GM18858 (cell line): Measurements from ENCODE around the gene C16orf46.
"Not testable (repeated sequence)": the region's sequence is repeated elsewhere in the genome, so short reads cannot be mapped to it uniquely, and the experiment has no call there.

ENCODE experiments used
- ATAC-seq: cut with Tn5 transposase; IDR thresholded peaks from one replicate; pipeline ENCODE4 v1.9.1; 2021; ENCODE audit not compliant: unreplicated experiment

C16orf46 gene, protein sequence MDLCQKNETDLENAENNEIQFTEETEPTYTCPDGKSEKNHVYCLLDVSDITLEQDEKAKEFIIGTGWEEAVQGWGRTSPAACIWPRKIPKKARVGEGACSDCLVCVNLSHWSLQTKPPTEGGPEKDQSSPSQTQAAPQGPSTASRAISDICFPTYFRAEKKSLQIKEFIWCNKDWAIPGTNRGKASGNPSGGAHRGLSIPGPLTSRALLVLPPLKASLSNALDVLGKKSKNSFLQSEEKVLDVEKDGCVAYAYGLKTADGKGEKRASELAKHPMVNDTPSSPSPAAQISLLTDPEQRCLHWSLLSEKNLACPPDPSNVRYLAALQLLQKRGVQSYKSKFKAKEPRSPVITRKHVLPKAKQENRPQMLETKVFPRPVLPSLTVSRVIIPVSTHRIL

DNA sequence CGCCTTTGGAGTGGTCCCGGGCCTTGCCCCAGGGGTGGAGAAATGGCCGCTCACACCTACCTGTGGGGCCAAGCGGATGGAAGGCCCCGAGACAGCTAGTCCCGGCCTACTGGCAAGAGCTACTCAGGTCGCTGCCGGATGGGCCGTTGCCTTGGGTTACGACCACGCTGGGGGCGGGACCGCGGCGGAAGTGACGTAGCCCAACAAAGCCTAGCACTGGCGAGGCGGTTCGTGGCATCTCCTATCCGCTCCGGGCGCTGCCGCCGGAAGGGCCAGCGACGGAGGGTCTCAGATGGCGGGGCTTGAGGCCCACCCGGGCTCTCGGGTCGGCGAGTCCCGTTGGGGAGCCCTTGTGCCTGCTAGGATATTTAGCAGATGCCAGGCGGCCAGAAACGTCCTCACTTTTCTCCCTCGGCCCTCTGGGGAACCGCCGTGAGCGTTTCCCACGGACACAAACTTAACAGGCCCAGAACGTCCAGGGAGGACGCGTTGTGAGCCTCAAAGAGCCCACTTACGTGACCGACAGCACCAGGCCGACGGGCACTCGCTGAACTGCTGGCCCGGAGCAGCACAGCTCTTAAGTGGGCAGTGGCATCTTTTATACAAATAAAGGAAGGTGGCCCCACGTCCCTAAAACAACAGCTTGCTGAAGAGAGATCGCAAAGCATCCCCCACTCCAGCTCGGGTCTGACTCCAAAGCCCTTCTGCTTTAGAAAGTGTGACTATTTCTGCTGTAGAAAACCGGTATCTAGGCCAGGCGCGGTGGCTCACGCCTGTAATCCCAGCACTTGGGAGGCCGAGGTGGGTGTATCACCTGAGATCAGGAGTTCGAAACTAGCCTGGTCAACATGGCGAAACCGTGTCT, at the start of gene C16orf46:
Gene C16orf46 (minus strand): TSS at position 163 of the 865 bp plus-strand sequence. CDS start 13,283 bp downstream, outside the sequence.
- ATAC-seq, result peak; percentile 95

DNA sequence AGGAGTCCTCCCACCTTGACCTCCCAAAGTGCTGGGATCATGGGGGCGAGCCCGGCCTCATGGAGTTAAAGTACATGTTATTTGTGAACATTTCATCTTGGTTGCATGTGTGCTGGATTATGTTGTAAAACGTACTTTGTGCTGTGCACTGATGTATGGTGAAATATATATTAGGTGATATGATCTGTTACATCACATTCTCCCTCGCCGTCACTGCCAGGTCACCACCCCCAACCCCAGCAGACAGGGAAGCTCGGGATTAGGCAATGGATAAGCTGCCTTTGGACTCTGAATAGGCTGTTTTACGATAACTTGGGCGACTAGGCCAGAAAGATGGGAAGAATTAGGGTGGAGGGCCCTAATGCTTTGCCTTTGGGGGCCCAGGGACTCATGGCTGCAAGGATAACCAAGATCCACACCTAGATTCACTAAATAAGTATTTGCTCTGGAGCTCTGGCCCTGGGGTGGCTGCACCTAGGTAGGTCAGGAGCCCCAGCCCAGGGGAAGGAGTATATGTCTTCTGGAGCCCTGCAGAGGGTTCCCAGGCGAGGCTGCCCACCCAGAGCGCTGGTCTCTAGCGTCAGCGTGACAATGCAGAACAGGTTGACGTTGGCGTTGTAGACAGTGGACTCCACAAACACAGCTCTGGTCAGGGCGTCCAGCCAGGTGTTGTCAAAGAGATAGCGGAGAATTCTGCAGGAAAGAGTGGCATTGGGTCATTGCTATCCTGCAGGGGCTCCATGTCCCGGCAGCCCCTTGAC, 46.2 kb upstream of the C16orf46 start:
- no peak for ATAC-seq

DNA sequence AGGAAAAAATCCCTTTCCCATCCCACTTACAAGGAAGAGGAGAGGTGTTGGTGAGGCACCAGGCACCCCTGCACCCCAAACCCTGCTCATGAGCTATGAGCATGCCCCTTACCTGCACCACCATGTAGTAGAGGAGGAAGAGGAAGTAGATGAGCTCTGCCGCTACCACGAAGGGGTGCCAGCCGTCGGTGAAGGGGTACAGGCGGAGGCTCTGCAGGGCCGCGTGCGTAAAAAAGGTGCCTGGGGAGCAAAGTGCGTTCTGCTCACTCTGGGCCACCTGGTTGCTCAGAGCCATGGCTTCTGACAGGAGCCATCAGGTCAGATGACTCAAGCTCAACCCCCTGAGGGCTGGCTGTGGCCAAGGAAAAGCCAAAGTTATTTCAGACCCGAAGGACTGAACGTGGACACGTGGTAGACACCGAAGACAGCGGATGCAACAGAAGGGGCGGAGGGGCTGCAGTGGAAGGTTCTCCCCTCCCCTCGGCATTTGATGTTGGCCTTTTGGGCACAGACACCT, 44.5 kb upstream of the C16orf46 start:
- no peak for ATAC-seq

DNA sequence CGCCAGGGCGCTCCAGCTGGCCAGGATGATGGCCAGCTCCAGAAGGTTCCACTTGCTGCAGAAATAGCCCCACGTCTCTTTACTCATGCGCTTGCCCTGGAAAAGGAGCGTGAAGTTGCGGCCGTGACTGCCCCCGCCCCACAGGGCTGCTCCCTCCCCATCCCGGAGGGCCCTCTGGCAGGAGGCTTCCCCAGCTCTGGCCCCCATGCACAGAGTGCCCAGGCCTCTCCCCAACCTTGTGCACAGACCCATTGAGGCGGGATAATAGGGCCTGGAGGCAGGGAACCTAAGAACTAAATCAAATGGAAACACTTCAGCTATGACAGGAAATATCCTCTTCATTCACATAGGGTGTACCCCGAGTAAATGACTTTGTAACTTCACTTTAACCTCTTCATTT, 40.4 kb upstream of the C16orf46 start:
- no peak for ATAC-seq

DNA sequence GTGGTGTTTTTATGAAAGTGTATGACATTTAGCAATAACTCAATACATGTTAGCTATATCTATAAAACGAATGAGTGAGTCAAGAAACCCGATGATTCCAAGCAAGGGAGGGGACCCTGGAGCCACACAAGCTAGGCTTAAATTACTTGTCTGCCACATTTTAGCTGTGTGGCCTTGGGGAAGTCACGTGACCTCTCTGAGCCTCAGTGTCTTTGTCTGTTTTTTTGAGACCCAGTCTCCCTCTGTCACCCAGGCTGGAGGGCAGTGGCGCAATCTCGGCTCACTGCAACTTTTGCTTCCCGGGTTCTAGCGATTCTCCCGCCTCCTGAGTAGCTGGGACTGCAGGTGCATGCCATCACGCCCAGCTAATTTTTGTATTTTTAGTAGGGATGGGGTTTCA, 39.2 kb upstream of the C16orf46 start:
- ATAC-seq, result no peak

DNA sequence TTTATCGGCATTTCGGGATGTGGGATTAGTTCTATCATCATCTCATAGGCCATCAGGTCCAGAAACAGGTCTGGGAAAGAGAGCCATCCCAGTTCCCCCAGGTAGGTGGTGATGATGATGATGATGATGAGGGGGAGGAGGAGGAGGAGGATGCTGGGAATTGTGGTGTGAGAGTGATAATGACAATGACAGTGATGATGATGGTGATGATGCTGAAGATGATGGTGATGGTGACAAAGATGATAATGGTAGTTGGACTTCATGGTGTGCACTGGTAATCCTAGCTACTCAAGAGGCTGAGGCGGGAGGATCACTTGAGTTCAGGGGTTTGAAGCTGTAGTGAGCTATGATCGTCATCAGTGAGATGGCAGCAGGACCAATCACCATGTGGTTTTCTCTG, 35.4 kb upstream of the C16orf46 start:
- no peak for ATAC-seq

DNA sequence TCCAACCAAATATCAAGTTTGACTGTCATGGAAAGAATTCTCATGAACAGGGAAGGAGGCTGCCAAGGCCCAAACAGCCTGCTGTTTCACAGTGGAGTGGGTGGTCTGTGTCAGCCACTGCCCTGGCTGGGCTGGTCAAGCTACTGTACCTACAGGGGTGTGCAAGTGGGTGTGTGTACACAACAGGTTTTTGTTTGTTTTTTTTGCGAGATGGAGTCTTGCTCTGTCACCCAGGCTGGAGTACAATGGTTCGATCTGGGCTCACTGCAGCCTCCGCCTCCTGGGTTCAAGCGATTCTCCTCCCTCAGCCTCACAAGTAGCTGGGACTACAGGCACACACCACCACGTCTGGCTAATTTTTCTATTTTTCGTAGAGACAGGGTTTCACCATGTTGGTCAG, 32.2 kb upstream of the C16orf46 start:
- not testable (repeated sequence) for ATAC-seq

DNA sequence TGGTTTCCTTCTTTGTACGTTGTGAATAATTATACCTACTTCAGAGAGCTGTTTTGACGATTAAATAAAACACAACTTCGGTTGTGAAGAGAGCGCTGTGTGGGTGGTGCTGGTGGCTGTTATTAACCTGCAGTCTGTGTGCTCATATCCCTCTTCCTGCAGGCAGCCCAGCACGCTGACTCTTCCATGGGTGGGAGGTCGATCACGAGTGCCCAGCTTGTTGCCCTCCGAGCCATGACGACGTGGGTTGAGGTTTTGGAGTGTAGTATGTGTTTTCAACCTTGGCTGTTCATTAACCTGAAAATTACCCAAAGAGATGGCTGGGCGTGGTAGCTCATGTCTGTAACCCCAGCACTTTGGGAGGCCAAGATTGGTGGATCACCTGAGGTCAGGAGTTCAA, 30.5 kb upstream of the C16orf46 start:
- no peak for ATAC-seq

GRCh38 chr16:81106826-81107503, 29.9 kb upstream of the C16orf46 start:
- no peak for ATAC-seq

DNA sequence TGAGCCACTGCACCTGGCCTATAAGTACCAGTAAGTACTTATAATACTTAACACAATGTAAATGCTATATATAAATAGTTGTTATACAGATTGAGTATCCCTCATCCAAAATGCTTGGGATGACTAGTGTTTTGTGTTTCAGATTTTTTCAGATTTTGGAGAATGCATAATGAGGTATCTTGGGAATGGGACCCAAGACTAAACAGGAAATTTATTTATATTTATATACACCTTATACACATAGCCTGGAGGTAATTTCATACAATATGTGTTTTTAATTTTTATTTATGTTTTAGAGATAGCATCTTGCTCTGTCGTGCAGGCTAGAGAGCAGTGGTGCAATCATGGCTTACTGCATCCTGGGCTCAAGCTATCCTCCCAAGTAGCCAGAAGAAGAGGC, 28.9 kb upstream of the C16orf46 start:
- ATAC-seq, result no peak

GRCh38 chr16:81101702-81102101, 24.7 kb upstream of the C16orf46 start:
- no peak for ATAC-seq

DNA sequence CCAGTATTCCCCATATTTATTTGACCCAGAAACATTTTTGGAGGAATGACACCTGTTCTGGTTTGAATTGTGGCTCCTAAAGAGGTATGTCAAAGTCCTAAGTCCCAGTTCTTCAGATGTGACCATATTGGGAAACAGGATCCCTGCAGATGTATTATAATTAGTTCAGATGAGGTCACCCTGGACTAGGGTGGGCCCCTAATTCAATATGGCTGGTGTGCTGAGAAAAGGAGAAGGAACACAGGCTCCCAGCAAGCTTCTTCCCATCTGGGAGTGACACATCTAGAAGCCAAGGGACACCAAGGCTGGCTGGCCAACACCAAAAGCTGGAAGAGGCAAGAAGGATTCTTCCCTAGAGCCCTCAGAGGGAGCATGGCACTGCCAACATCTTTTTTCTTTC, 22.9 kb upstream of the C16orf46 start:
- ATAC-seq, result no peak

GRCh38 chr16:81097230-81097629, 20.2 kb upstream of the C16orf46 start:
- no peak for ATAC-seq

GRCh38 chr16:81096715-81097208, 19.7 kb upstream of the C16orf46 start:
- ATAC-seq, result no peak

- ATAC-seq, result peak; percentile 97
These were observed 19.1 kb upstream of the C16orf46 start, which contains the start of gene GCSH for GRCh38 chr16:81095953-81096714. Gene GCSH, minus strand, starts transcription at chr16:81096395. Its CDS starts 117 bp downstream, at chr16:81096278.

- ATAC-seq, result no peak
These were observed 18.6 kb upstream of the C16orf46 start for GRCh38 chr16:81095653-81095952.

DNA sequence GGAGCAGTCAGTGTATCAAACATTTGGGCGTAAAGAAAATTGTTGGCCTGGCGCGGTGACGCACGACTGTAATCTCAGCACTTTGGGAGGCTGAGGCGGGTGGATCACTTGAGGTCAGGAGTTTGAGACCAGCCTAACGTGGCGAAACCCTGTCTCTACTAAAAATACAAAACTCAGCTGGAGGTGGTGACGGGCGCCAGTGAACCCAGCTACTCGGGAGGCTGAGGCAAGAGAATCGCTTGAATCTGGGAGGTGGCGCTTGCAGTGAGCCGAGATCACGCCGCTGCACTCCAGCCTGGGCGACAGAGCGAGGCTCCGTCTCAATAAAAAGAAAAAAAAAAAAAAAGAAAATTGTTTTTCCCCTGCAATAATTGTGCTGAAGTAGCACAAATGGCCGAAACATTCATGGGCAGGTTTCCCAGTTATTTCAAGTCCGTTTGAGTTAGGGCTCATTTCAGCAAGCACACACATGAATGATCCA, 17.8 kb upstream of the C16orf46 start:
- ATAC-seq, result no peak

GRCh38 chr16:81088836-81089235, 11.8 kb upstream of the C16orf46 start:
- no peak for ATAC-seq

GRCh38 chr16:81081014-81081413, 4.0 kb upstream of the C16orf46 start:
- no peak for ATAC-seq

- no peak for ATAC-seq
These were observed 3.2 kb upstream of the C16orf46 start for GRCh38 chr16:81080233-81080632.
